CD4-positive, alpha-beta T cell treated with Interleukin-1 beta for 1 hour (primary cell): ENCODE results near the gene RGS7BP.

Source experiments
- DNase-seq, 2 donors: peaks; one replicate each; pipeline ENCODE4 v3.0.0-alpha.2; 2020 to 2022

Gene RGS7BP

DNA sequence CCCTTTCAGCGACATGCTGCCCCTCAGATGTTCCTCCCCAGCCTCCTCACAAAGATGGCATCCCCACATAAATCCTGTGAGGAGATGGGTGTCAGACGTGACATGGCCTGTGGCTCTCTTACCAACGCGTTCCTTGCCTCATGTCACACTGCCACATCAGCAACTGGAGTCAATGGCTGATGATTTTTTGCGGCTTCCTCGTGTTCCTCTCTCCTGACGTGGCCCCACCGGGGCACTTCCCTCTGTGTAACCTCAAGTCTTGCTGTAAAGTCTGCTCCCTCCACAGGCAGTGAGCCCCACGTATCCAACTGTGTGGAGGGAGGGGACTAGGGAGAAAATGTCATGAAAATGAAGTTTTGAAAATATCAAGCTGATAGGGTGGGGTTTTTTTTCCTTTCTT, 131.3 kb downstream of the RGS7BP start:
- DNase-seq = peak in 1 of 2 donors; percentile 3

DNA sequence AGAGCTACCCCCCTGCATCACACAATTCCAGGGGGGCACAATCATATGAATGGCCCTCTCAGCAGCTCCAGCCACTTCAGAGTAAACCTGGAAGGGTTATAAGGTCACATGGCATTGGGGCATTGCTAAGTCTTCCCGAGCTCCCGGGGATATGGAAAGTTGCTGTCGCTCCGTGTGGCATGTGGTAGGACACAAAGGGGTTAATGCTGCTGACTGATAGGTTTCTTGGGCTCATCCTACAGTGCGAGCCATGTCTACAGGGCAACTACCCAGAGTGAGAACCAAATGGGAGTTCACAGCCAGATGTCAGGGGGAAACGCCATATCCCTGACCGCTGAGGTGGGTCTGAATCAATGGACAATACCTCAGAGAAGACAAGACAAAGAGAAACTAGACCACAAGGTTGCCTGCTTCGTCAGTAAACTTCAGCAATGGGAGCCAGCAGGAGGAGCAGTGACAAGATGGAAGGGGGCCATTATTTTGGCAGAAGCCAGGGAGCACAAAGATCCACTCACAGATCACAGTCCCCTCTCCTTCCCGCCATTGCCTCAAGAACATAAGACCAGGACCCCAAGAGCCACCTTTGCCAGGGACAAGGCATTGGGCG, 132.1 kb downstream of the RGS7BP start:
- no peak for DNase-seq

GRCh38 chr5:64644831-64645230, 139.0 kb downstream of the RGS7BP start:
- DNase-seq = no peak

GRCh38 chr5:64646169-64646568, 140.4 kb downstream of the RGS7BP start:
- no peak for DNase-seq

DNA sequence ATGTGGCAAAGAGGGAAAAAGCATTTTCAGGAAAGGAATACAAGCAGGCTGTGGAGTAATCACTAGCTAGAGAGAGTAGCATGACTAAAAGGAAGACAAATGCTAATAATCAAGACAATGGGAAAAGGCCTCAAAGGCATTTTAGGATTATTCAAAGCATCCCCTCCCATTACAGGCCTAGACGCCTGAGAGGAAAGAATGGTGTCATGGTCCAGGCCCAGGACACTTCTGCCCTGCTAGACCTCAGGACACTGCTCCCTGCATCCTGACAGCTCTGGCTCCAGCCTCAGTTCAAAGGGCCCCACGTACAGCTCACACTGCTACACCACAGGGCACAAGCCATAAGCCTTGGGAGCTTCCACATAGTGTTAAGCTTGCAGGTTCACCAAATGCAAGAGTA, 143.7 kb downstream of the RGS7BP start:
- no peak for DNase-seq

- no peak for DNase-seq
Measured at GRCh38 chr5:64653766-64654560, 148.1 kb downstream of the RGS7BP start.

GRCh38 chr5:64654561-64654938, 148.7 kb downstream of the RGS7BP start:
- no peak for DNase-seq

GRCh38 chr5:64655596-64655995, 149.8 kb downstream of the RGS7BP start:
- no peak for DNase-seq

DNA sequence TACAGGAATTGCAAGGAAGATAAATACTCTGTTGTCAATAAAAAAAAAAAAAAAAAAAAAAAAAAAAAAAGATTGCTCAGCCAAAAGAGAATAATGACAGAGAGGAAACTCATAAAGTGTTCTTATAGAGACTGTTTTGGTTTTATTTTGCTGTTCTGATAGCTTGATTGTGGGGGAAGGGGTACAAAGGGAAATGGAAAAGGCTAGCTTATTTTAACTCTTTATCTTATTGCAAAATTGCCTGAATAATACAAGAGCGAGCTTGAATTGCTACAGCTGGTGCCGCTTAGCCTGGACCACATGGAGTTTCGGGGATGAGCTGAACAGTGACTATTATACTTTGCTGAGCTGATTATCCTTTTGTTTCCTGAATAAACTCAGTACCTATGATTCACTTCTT, 153.5 kb downstream of the RGS7BP start:
- DNase-seq = no peak
